Heart left ventricle (tissue), 16 donors: Measurements from ENCODE around the gene RARRES1. TPM values are rescaled to one million over a fixed set of nuclear protein-coding genes. Genes with fewer than 3 reads are reported as not detected.

Source experiments
- ATAC-seq, 4 donors: fragments of 200-7000 bp; cut with Tn5 transposase; one replicate each; pipeline ENCODE4 v1.9.1; 2020 to 2022; ENCODE audit warnings: moderate library complexity in 4 of 4, mild to moderate bottlenecking in 3 of 4, moderate number of reproducible peaks in 1 of 4
- DNase-seq, 5 donors: peaks; one replicate each; pipeline ENCODE4 v3.0.0-alpha.2; 2020
- H3K27ac ChIP-seq, 12 donors: fragments of 200-600 bp; sonication (generic) in 4 of 12; one replicate each; pipeline versions ENCODE4 v1.5.0 to v1.8.0; 2016 to 2022; ENCODE audit warnings: mild to moderate bottlenecking in 2 of 12
- H3K27me3 ChIP-seq, 9 donors: fragments of 200-600 bp; sonication (generic) in 2 of 9; one replicate each; pipeline versions ENCODE4 v1.5.1 to v1.8.0; 2016 to 2022; ENCODE audit warnings: mild to moderate bottlenecking in 3 of 9
- H3K36me3 ChIP-seq, 9 donors: fragments of 200-600 bp; sonication (generic) in 2 of 9; one replicate each; pipeline versions ENCODE4 v1.5.0 to v1.8.0; 2018 to 2022; ENCODE audit warnings: mild to moderate bottlenecking in 2 of 9
- H3K4me1 ChIP-seq, 12 donors: fragments of 200-600 bp; sonication (generic) in 4 of 12; one replicate each; pipeline versions ENCODE4 v1.5.0 to v1.8.0; 2016 to 2022; ENCODE audit warnings: mild to moderate bottlenecking in 3 of 12
- H3K4me3 ChIP-seq, 12 donors: fragments of 200-600 bp; sonication (generic) in 4 of 12; one replicate each; pipeline versions ENCODE4 v1.5.0 to v1.8.0; 2017 to 2022; ENCODE audit warnings: mild to moderate bottlenecking in 9 of 12, moderate library complexity in 4 of 12
- H3K9me3 ChIP-seq, 12 donors: fragments of 200-600 bp; sonication (generic) in 4 of 12; one replicate each; pipeline versions ENCODE4 v1.5.0 to v1.8.0; 2016 to 2022; ENCODE audit warnings: mild to moderate bottlenecking in 1 of 12
- CTCF ChIP-seq, 12 donors: fragments of 200-600 bp; sonication (generic) in 4 of 12; IDR thresholded peaks; one replicate each; pipeline versions ENCODE4 v1.5.0 to v1.8.0; 2018 to 2022; ENCODE audit warnings: antibody characterized with exemption in 12 of 12, mild to moderate bottlenecking in 5 of 12
- POLR2A ChIP-seq, 2 donors: fragments of 450-650 bp; IDR thresholded peaks; one replicate each; pipeline ENCODE4 v1.6.1; 2017; ENCODE audit warnings: antibody characterized with exemption in 2 of 2, mild to moderate bottlenecking in 2 of 2, moderate library complexity in 2 of 2
- WGBS, 4 donors: extraction: QIAGEN DNeasy Blood & Tissue Kit in 2 of 4; methylation state at CpG; one replicate each; pipeline versions ENCODE4 v1.1.5 to v1.1.7; 2013 to 2018; 5-methylcytosine and 5-hydroxymethylcytosine counted together
- intact Hi-C, 10 donors: fragments of 100-400 bp; cut with DNase I; formaldehyde crosslinking; loops; one replicate each; pipeline versions ENCODE4 v1.11.1 to v1.14.2; 2022
- polyA plus RNA-seq, 2 donors: library from polyadenylated mRNA; stranded (reverse); fragments of 200-250 nt; gene quantifications; one replicate each; pipeline ENCODE4 v1.2.3, GENCODE V29; 2013
- total RNA-seq, 9 donors: library from RNA; depleted of rRNA in 2 of 9; stranded (reverse); fragments of >200 nt in 2 of 9; fragmentation: NEBNext Ultra II Directional in 3 of 9; extraction: Animal tissue kit (Norgen Biotek cat#: 25700) in 3 of 9; gene quantifications; one replicate each; pipeline versions ENCODE4 v1.1.0 to v1.2.4, GENCODE V29; 2016 to 2023
- donor health status: ischemic (EF 13 %, LVEDD 7.1; RV severe dilation, severe dysfunction).
- donor health status: healthy with polysubstance abuse.
- donor health status: DM: no; HTN: yes; CAD: no.
- donor health status: DM: no; HTN: no; CAD: no.
- donor health status: ischemic (EF 25% LVEDD 6.9; RV normal size, moderate dysfunction).
- donor health status: ischemic (EF 25% LVEDD 5.7; RV mildly dilated, moderate dysfunction).
- donor health status: healthy.
- donor health status: DM: yes; HTN: yes; CAD: no.
- donor health status: ischemic (EF 35%, LVEDD 5.7; RV mildly dilated, moderate dysfunction).
- donor health status: nonischemic (EF 11% LVEDD 7.7; RV severe dilation, severe dysfunction).
- donor health status: DM: yes; HTN: yes; CAD: no.
- donor health status: PGD.
- donor health status: ischemic (EF 29% LVEDD 5.4; RV normal size, mild dysfunction).
- donor health status: nonischemic (EF 23%, LVEDD 6.1; RV moderate dilation, normal function).

Gene RARRES1
- total and polyA plus RNA-seq, 11 donors = 0.63 to 69.4 (median 3.6) TPM

DNA sequence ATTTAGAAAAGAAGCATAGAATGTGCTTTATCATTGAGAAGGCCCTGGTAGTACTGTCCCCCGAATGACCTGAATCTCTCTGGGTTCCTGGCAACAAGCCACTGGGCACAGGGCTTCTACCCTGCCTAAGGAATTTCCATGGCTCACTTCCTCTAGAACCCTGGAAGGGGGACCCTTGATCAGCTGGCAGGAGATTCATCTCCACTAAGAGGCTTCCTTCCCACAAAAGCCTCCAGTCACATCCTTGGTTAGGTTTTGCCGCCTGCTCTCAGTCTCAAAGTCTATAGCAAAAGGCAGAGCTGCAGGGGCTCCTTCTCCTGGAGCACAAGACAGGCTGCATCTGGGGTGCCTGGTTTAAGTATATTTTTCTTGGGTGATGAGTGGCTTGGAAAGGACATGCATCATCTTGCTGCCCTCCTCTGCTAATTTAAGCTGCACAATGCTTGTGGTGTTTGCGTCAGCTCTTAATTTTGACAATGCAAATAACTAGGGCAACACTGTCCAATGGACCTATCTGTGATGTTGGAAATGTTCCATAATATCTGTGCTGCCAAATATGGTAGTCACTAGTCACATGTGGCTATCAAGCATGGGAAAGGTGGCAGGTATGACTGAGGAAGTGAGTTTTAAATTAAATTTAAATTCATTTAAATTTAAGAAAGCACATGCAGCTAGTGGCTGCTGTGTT is 33.4 kb upstream of the RARRES1 start:
- H3K4me3 ChIP-seq = no peak overlapping the region
- no peaks in the 10 kb centered on the region for H3K9me3 ChIP-seq
- TF ChIP-seq CTCF (IDR thresholded peaks at IDR 0.05) (no peak), POLR2A (IDR thresholded peaks at IDR 0.05) (no peak)
- 73 to 84% (median 78%) methylated on average over 3 of the region's 3 CpGs for WGBS, 4 donors
- H3K4me1 ChIP-seq = peaks cover 0 to 51% (median 28%) of the 10 kb centered on the region in 12 donors
- peak in 2 of 4 donors; percentile 3 to 23 for ATAC-seq
- no peak overlapping the region for H3K27ac ChIP-seq
- no peak for DNase-seq
- H3K36me3 ChIP-seq = no peaks in the 10 kb centered on the region
- no peaks in the 10 kb centered on the region for H3K27me3 ChIP-seq
- intact Hi-C loops = loop anchor here in 2 of 10 donors (5.0 kb wide), 2 partner anchors 33 to 38 kb away; partner anchors contain the start of gene RARRES1 (in 1 of the 2)

- Histone ChIP-seq H3K36me3 (no peaks in the 10 kb centered on the region), H3K27ac (peak overlapping the region in 3 of 12 donors; percentile 2 to 30 (median 26)), H3K27me3 (no peaks in the 10 kb centered on the region), H3K4me3 (no peak overlapping the region), H3K4me1 (peaks cover 0 to 30% (median 16%) of the 10 kb centered on the region in 12 donors), H3K9me3 (no peaks in the 10 kb centered on the region)
- WGBS, 4 donors = 47 to 78% (median 58%) methylated on average over 2 of the region's 2 CpGs
- DNase-seq = no peak
- no peak for ATAC-seq
- intact Hi-C loops = no loop called here
- TF ChIP-seq POLR2A (IDR thresholded peaks at IDR 0.05) = no peak
Measured at GRCh38 chr3:158763421-158763820, 31.2 kb upstream of the RARRES1 start.

GRCh38 chr3:158762701-158763100 is 30.4 kb upstream of the RARRES1 start:
- H3K27me3 ChIP-seq = no peaks in the 10 kb centered on the region
- peak overlapping the region in 3 of 12 donors; percentile 2 to 26 (median 16) for H3K27ac ChIP-seq
- DNase-seq (no peak), ATAC-seq (peak in 3 of 4 donors; percentile 44 to 69 (median 61))
- H3K9me3 ChIP-seq = no peaks in the 10 kb centered on the region
- H3K36me3 ChIP-seq = no peaks in the 10 kb centered on the region
- H3K4me3 ChIP-seq = no peak overlapping the region
- peaks cover 0 to 23% (median 9%) of the 10 kb centered on the region in 12 donors for H3K4me1 ChIP-seq
- WGBS, 4 donors = 61 to 70% (median 68%) methylated on average over 4 of the region's 4 CpGs
- intact Hi-C loops = no loop called here
- no peak for TF ChIP-seq CTCF (IDR thresholded peaks at IDR 0.05)
- TF ChIP-seq POLR2A (IDR thresholded peaks at IDR 0.05) = no peak

DNA sequence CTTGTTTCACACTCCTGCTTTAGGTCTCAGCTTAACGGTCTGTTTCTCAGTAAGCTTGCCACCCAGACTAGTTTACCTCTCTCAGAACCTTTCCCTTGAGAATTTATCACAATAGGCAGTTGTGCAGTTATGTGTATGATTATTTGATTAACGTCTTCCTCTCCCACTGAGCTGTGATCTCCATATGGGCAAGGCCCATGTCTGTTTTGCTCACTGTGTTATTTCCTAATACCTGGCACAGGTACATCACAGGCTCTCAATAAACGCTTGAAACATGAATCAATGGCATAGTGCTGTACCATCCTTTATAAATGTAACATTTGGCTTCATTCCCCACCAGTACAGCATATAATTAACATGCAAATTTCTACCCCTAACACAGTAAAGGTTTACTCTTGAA is 29.1 kb upstream of the RARRES1 start:
- H3K4me1 ChIP-seq = peaks cover 0 to 22% (median 8%) of the 10 kb centered on the region in 12 donors
- no peaks in the 10 kb centered on the region for H3K36me3 ChIP-seq
- H3K9me3 ChIP-seq = no peaks in the 10 kb centered on the region
- ATAC-seq (no peak), DNase-seq (no peak)
- H3K27ac ChIP-seq = no peak overlapping the region
- 84 to 89% (median 85%) methylated on average over 3 of the region's 3 CpGs for WGBS, 4 donors
- H3K4me3 ChIP-seq = no peak overlapping the region
- TF ChIP-seq POLR2A (IDR thresholded peaks at IDR 0.05) (no peak), CTCF (IDR thresholded peaks at IDR 0.05) (no peak)
- no peaks in the 10 kb centered on the region for H3K27me3 ChIP-seq
- intact Hi-C loops = no loop called here
